ENCODE measurements around the gene CLCN6. TPM values are rescaled to one million over a fixed set of nuclear protein-coding genes. Genes with fewer than 3 reads are reported as not detected.

CLCN6 gene
- total and polyA plus RNA-seq, 4 donors, result 5.0 to 9.0 (median 6.5) TPM

DNA sequence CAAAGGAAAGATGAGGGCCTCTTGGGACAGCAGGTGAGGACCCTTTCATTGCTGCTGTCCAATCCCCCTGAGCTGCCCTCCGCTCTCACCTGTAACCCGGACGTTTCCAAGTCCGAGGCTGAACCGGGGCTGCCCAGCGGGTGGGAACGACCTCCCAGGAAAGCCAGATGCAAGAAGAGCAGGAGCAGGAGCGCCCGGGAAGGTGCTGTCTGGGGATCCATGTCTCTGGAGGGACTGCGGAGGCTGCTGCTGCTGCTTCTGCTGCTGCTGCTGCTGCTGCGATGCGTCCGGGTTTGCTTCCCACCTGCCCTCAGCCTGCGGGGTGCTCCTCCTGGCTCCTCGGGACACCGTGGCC is 52.6 kb downstream of the CLCN6 start, which contains the start of gene NPPB:
Gene NPPB (minus strand): TSS at position 333 of the 355 bp plus-strand sequence. CDS start 112 bp downstream, at position 221.
- no peak for DNase-seq (ENCODE audit: low spot score)
- Histone ChIP-seq H3K27ac (ENCODE audit: low read depth in 1 of 2, low read length in 2 of 2) (no peak within 1 kb of the TSS), H3K27me3 (ENCODE audit: control insufficient read depth in 4 of 4, insufficient read depth in 4 of 4, low read length in 3 of 4) (peaks cover 0 to 19% (median under 1%) of the 10 kb centered on the region in 4 donors), H3K4me1 (ENCODE audit: control insufficient read depth in 4 of 4, insufficient read depth in 4 of 4, low read length in 3 of 4) (peaks cover 0 to 4% (median 2%) of the 10 kb centered on the region in 4 donors), H3K9me3 (ENCODE audit: control insufficient read depth in 4 of 4, low read length in 3 of 4) (no peaks in the 10 kb centered on the region), H3K36me3 (ENCODE audit: control insufficient read depth in 4 of 4, insufficient read depth in 3 of 4, low read depth in 1 of 4, low read length in 3 of 4) (no peaks in the 10 kb centered on the region), H3K4me3 (ENCODE audit: low read depth in 1 of 3, low read length in 3 of 3) (no peak within 1 kb of the TSS), H3K9ac (ENCODE audit: low read depth in 1 of 2, low read length in 2 of 2) (no peak within 1 kb of the TSS)
- 20% methylated on average over 16 of the region's 16 CpGs for WGBS
- TF ChIP-seq SP1 (IDR thresholded peaks at IDR 0.05) (no peak), RXRA (IDR thresholded peaks at IDR 0.05) (no peak), TAF1 (conservative IDR thresholded peaks at IDR 0.05) (no peak), YY1 (IDR thresholded peaks at IDR 0.05) (no peak), EGR1 (IDR thresholded peaks at IDR 0.05; ENCODE audit: low read depth in 2 of 2) (no peak), RAD21 (IDR thresholded peaks at IDR 0.05) (no peak), ATF3 (IDR thresholded peaks at IDR 0.05) (no peak), CTCF (IDR thresholded peaks at IDR 0.05; ENCODE audit: low read depth, low read length, missing input control) (no peak), FOXA2 (IDR thresholded peaks at IDR 0.05) (no peak), GABPA (IDR thresholded peaks at IDR 0.05 in 1 of 2, conservative IDR thresholded peaks at IDR 0.05 in 1 of 2) (no peak), HNF4A (conservative IDR thresholded peaks at IDR 0.05) (no peak), ZBTB33 (IDR thresholded peaks at IDR 0.05) (no peak), NR2F2 (IDR thresholded peaks at IDR 0.05) (no peak), HNF4G (IDR thresholded peaks at IDR 0.05) (no peak), JUND (IDR thresholded peaks at IDR 0.05) (no peak), FOXA1 (IDR thresholded peaks at IDR 0.05) (no peak)
- TF ChIP-seq, protein P1, sequence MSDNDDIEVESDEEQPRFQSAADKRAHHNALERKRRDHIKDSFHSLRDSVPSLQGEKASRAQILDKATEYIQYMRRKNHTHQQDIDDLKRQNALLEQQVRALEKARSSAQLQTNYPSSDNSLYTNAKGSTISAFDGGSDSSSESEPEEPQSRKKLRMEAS (IDR thresholded peaks at IDR 0.05), result no peak
- TF ChIP-seq, protein P2, sequence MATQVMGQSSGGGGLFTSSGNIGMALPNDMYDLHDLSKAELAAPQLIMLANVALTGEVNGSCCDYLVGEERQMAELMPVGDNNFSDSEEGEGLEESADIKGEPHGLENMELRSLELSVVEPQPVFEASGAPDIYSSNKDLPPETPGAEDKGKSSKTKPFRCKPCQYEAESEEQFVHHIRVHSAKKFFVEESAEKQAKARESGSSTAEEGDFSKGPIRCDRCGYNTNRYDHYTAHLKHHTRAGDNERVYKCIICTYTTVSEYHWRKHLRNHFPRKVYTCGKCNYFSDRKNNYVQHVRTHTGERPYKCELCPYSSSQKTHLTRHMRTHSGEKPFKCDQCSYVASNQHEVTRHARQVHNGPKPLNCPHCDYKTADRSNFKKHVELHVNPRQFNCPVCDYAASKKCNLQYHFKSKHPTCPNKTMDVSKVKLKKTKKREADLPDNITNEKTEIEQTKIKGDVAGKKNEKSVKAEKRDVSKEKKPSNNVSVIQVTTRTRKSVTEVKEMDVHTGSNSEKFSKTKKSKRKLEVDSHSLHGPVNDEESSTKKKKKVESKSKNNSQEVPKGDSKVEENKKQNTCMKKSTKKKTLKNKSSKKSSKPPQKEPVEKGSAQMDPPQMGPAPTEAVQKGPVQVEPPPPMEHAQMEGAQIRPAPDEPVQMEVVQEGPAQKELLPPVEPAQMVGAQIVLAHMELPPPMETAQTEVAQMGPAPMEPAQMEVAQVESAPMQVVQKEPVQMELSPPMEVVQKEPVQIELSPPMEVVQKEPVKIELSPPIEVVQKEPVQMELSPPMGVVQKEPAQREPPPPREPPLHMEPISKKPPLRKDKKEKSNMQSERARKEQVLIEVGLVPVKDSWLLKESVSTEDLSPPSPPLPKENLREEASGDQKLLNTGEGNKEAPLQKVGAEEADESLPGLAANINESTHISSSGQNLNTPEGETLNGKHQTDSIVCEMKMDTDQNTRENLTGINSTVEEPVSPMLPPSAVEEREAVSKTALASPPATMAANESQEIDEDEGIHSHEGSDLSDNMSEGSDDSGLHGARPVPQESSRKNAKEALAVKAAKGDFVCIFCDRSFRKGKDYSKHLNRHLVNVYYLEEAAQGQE (IDR thresholded peaks at IDR 0.05), result no peak

Data from liver (tissue), 9 donors.